ENCODE measurements around the gene MYOC.
"Not testable (repeated sequence)": the region's sequence is repeated elsewhere in the genome, so short reads cannot be mapped to it uniquely, and the experiment has no call there.

The MYOC gene

DNA sequence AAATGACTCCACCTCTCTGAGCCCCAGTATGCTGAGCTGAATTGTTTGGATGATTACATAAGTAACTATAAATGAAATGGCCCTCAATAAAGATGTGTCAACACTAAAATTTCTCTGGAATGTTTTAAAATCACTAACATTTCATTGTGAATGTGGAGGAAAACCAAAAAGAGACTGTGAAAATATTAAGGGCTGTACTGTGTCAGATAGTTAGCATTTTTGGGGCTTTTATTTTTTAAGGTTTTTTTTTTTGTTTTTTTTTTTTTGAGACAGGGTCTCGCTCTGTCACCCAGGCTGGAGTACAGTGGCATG is 6.3 kb downstream of the MYOC start:
- no peak for DNase-seq (ENCODE audit: low spot score)

DNA sequence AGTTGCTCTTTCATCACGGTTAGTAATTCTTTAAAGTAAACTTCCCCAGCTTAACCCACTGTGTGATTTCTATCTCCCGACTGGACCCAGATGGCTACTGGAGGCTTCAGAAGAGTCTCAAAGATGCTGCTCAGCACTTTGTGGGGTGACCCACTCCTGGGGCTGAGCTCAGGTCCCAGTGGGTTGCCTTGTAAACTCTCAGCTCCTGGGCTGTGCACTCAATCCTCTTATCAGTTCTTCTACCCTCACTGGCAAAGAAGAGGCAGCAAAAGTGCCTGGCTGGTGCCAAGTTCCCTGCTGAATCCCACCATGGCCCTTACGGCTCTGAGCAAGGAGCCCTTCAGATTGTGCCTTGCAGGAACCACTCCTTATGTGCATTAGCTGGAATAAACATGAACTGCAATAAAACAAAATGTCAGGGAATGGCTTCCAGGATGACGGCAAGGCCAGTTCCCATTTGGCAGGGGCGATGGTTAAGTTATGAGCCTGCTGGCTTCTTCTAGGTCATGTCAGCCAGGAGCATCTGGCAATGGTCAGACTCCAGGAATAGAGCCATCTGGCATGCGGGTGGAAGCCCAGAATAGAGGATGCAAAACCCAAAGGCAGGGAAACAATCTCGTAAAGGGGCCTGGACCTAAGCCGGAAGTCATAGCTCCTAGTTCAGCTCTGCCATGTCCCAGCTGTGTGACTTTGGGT is 6.8 kb downstream of the MYOC start:
- peak; percentile 59 for DNase-seq (ENCODE audit: low spot score)

DNA sequence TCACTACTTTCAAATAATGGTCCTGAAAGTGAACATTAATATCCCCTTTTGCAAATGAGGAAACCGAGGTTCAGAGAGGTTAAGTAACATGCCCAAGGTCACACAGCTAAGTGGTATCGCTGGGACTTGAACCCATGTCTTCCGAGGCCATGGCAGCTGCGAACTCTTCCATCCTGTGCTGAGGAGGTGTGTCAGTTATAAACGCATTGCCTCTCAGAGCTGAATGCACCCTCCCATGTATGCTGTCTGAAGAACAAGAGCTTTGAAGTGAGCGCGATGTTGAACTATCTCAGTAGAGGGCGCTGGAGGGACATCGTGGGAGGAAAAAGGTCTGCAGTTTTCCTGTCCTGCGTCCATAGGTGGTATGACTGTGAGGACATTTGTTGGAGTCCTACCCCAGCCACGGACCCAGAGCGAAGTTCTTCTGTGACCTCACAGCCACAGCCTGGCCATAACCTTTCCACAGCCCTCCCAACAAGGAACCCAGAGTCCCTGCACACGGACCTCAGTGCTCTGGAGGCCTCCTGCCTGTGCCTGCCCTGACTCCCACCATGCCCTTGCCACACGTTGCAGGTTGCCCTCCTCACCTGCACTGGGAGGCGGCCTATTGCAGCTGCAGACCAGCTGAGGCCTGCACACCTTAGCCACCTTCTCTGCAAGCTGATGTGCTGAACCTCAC is 7.5 kb downstream of the MYOC start:
- DNase-seq (ENCODE audit: low spot score) = peak; percentile 70

DNA sequence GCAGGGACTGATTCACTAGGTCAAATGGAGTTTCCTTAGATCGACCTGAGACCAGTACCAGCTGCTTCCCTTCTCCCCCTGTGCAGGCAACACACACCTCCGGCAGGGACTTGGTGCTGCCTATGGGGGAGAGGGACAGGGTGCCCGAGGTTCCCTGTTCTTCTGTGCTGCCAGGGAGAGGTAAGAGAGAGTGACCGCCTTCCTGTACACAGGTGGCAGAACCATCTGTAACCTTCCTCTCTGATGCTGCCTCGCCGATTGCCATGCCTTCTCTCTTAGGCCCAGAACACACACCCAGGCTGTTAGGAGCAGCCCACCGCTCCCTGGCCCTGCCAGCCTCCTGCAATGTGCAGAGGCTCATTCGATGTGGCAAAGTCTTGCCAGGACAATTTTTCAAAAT is 9.3 kb downstream of the MYOC start:
- no peak for DNase-seq (ENCODE audit: low spot score)

DNA sequence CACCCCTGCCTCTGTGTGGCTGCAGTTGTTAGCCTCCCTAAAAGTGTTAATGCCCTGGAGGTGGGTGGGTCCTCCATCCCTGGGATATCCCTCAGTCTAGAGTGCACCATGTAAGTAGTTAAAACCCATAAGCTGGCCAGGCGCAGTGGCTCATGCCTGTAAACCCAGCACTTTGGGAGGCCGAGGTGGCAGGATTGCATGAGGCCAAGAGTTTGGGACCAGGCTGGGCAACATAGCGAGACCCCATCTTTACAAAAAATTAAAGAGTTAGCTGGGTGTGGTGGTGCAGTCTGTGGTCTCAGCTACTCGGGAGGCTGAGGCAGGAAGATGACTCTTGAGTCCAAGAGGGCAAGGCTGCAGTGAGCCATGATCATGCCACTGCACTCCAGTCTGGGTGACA is 10.3 kb downstream of the MYOC start:
- no peak for DNase-seq (ENCODE audit: low spot score)

DNA sequence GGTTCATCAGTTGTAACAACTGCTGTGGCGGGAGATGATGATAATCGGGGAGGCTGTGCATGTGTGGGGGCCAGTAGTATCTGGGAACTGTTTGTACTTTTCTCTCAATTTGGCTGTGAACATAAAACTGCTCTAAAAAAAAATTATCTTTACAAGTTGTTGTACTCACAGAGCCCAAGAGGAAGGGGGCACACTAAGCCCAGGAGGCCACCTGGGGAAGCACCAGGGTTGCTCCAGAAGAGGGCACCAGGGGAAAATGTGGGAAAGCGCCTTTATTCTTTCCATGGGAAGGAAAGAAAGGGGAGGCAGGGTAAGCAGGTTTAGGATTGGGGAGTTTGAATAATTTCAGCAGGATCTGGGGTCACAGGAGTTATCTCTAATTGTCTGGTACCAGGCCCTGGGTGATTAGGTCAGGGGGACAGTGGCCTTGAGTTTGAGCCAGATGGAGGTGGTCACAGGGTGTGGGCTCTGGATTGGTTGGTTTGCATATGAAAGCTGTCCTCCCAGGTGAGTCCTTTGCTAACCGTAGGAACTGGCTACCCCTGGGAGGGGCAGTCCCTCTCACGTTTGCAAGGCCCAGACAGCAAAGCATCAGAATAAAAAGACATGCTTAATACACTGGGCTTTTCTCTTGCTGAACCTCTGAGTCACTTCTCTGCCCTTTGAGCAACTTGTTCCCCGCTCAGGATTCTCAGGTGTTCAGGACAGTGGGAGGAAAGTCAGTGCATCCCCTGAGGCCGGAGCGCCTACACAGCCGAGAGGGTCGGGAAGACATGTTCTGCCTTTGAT is 11.2 kb downstream of the MYOC start:
- DNase-seq (ENCODE audit: low spot score) = no peak

DNA sequence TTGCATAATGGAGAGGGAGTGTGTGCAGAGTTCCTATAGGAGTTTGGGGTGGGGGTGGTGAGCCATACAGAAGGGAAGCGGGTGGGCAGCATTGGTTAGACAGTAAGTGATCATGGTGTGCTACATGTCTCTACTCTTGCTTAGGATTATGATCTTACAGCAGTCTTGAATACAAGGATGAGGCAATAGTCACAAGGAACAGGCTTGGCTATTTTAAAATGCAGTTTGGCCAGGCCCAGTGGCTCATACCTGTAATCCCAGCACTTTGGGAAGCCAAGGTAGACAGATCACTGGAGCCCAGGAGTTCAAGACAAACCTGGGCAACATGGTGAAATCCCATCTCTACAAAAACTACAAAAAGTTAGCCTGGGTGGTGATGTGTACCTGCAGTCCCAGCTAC is 12.3 kb downstream of the MYOC start:
- no peak for DNase-seq (ENCODE audit: low spot score)

DNA sequence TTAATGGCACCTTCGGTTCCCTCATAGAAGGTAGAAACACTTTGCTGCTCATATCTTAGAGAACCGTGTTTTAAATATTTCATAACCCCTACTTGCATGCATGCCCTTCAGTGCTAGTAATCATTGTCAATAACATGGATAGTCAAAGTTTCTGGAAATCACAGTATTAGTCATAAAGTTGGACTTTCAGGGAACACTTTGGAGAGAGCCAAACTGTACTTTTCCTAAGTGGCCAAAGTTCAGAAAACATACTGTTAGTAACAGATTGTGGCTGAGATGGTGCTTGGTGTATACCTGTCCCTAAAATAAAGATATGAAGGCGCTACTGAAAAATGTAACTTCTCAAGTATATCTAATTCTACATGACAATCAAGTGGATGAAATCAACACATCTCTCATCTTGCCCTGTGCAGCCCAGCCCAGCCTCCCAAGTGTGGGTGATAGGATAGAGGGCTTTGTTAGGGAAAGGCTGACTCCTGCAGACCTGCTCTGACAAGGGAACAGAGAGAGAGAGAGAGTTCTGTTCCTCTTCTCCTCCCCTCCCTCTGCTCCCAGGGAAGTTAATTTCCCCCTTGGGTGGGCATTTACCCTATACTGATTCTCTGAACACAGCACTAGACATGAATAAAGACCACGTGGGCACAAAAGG is 14.4 kb downstream of the MYOC start:
- DNase-seq (ENCODE audit: low spot score) = no peak

DNA sequence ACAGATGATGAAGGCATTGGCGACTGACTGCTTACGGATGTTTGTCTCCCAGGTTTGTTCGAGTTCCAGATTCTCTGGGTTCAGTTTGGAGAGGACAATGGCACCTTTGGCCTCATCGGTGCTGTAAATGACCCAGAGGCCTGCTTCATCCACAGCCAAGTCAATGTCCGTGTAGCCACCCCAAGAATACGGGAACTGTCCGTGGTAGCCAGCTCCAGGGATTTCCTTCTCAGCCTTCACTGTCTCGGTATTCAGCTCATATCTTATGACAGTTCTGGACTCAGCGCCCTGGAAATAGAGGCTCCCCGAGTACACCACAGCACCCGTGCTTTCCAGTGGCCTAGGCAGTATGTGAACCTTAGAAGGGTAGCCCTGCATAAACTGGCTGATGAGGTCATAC is 16.3 kb downstream of the MYOC start:
- no peak for DNase-seq (ENCODE audit: low spot score)

DNA sequence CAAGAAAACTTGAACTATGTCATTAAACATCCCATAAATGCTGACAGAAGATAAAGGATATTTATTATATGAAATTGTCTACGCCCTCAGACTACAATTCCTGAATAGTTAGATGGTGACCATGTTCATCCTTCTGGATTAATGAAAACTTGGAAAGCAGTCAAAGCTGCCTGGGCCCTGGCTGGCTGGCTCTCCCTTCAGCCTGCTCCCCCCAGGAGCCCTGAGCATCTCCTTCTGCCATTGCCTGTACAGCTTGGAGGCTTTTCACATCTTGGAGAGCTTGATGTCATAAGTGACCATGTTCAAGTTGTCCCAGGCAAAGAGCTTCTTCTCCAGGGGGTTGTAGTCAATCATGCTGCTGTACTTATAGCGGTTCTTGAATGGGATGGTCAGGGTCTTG is 16.8 kb downstream of the MYOC start:
- DNase-seq (ENCODE audit: low spot score) = no peak

DNA sequence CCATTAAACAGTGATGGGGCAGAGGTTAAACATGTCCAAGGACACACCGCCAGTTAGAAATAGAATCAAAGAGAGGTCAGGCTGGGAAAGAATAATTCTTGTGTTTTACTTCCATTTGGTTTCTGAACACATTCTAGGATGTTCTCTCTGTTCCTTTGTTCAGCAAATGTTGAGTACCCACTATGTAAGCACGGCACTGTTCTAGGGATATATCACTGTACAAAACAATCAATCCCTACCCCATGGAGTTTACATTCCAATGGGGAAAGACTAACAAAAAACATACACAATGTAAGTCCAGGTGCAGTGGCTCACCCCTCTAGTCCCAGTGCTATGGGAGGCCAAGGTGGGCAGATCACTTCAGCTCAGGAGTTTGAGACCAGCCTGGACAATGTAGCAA is 24.3 kb downstream of the MYOC start:
- no peak for DNase-seq (ENCODE audit: low spot score)

DNA sequence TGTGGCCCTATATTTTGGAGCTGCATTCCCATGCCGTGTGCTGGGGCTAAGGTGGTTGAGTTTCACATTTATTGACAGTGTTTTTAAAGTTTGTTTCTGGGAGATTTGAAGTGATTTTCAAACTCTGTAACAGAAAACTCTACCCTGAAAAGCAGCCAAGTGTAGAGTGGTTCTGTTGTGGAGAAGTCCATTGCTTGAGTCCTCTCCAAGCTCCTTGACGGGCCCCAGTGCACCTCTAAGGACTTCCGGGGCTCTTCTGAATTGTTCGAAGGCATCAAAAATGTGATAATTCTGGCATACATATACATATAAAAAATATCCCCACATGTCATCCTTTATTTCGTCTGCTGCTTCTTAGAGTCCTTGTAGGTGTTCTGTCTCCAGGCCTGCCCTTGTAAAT is 25.5 kb downstream of the MYOC start:
- no peak for DNase-seq (ENCODE audit: low spot score)

DNA sequence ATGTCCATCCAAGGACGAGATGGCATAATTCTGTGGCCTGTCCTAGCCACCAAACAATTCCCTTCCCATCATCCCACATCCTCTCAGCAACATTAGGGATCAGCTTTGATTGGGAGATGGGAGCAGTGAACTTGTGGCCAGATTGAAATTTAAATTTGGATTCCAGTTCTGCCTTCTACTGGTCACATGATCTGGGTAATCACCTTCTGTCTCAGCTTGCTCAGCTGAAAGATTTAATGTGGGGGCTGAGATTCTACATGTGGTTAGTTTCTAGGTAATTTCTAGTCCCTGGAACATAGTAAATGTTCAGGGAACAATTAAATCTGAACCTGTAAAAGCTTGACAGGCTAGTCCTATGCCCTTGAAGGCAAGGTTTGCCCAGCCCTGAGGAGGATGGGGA is 27.3 kb downstream of the MYOC start:
- no peak for DNase-seq (ENCODE audit: low spot score)

DNA sequence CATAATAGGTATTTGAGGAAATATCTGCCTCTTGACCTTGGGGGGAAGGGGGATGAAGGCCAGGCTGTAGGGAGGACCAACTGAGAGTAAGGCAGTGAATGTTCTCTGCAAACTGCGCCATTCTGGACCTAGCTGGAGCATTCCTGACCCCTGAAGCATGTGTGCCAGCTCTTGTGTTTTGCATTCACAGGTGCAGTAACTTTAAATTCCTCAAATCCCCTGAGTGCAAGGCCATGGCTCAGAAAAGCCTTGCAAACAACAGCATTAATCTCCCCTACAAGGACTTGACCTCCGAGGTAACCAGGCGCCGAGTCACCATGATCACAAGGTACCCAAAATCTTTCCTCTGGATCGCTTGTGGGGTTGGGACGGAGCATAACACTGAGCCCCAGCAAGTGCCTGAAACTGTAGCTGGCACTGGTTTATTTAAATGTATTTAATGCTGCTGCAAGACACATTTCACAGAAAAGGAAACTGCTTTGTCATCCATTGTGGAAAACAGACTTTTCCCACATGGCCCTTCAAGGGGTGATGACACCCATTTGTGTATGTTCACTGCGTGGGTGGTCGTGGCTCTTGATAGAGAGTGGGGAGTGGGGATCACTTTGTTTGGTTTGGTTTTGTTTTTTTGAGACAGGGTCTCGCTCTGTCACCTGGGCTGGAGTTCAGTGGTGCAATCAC is 28.7 kb downstream of the MYOC start:
- DNase-seq (ENCODE audit: low spot score) = no peak

DNA sequence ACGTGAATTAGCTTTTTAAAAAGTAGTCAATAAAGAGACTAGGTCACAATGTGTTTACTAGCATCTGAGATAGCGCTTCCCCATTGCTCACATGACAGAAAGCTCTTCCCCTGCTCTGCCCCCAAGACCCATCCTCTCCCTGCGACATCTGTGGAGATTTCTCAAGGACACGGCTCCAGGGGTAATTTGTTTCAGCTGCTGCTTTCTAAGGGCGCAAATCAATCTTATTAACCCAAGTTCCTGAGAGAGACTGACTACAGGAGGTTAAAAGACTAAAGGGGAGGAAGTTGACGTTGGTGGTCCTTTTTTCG is 30.4 kb downstream of the MYOC start, which contains the start of gene MYOCOS:
Gene MYOCOS, plus strand, starts transcription at position 92 of the 311 bp plus-strand sequence. CDS start 1,641 bp downstream, outside the sequence.
- DNase-seq (ENCODE audit: low spot score) = no peak

DNA sequence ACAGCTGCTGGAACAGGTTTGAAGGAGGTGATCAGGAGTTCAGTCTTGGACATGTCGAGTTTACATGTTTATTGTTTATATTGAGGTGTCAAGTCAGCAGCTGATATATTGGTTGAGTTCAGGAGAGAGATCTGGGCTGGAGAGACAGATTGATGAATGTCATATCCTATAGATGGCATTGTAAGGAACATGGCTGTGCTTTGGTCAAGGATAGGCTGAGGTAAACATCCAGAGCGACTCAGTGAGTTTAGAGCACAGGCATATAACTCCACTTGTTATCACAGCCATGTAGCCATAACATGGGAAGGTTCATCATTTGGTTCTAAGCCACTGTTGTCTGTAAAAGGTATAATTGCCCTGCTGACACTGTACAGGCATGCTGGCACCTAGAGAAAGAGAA is 35.9 kb downstream of the MYOC start:
- no peak for DNase-seq (ENCODE audit: low spot score)

DNA sequence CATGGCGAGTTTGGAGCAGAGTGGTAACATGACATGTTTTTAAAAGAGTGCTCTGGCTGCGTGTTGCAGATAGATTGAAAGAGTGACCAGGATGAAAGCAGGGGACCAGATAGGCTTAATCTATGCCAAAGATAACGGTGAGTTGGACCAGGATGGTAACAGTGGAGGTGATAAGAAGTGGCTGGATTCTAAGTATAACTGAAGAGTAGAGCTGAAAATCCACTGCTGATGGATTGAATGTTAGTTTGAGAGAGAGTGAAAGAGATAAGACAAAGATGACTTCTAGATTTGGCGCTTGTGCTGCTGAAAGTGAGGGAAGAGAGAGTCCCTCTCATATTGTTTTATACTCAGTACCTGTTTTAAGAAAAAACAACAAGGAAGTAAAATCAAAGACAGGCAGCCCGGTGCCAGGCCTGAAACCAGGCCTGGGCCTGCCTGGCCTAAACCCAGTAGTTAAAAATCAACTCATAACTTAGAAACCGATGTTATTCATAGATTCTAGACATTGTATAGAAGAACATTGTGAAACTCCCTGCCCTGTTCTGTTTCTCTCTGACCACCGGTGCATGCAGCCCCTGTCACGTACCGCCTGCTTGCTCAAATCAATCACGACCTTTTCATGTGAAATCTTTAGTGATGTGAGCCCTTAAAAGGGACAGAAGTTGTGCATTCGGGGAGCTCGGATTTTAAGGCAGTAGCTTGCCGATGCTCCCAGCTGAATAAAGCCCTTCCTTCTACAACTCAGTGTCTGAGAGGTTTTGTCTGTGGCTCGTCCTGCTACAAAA is 37.2 kb downstream of the MYOC start:
- not testable (repeated sequence) for DNase-seq (ENCODE audit: low spot score)

DNA sequence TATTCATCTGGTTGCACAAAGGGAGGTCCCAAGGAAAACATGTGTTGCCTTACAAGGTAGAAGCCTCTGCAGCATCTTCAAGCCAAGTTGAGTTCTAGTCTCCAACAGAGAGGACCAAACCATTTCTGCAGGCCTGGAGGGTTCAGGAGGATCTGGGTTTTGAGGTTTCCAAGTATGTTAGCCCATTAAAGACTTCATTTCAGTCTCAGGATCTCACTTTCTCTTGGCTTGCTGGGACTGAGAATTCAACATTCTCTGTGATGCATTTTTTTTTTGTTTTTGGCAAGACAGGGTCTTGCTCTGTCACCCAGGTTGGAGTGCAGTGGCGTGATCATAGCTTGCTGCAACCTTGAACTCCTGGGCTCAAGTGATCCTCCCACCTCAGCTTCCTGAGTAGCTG is 39.2 kb downstream of the MYOC start:
- no peak for DNase-seq (ENCODE audit: low spot score)

DNA sequence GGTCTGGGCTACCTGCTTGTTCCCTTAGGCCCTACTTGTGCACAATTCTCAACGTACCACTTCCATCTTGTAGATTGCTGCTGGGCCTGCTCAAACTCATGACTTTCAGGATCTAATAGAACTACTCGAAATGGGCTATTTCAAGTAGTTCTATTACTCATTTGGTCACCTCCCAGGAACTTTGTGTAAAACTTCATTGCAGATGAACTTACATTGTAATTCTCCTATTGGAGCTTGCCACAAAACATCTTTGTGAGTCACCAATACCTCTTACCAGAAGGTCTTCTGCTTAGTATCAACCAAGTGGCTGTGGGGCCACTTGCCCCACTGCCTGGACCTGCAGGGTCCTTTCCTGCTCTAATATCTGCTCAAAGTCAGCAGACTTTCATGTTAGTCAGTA is 41.2 kb downstream of the MYOC start:
- no peak for DNase-seq (ENCODE audit: low spot score)

DNA sequence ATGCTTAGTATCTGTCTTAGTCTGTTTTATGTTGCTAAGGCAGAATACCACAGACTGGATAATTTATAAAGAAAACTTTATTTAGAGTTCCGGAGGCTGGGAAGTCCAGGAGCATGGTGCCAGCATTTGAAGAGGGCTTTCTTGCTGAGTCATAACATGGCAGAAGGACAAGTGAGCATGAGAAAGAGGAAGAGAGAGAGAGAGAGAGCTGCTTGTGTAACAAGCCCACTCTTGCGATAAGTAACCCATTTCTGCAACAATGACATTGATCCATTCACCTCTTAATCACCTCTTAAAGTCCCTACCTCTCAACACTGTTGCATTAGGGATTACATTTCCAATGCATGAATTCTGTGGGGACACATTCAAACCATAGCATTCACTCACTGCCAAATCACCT is 42.1 kb downstream of the MYOC start:
- DNase-seq (ENCODE audit: low spot score) = no peak

DNA sequence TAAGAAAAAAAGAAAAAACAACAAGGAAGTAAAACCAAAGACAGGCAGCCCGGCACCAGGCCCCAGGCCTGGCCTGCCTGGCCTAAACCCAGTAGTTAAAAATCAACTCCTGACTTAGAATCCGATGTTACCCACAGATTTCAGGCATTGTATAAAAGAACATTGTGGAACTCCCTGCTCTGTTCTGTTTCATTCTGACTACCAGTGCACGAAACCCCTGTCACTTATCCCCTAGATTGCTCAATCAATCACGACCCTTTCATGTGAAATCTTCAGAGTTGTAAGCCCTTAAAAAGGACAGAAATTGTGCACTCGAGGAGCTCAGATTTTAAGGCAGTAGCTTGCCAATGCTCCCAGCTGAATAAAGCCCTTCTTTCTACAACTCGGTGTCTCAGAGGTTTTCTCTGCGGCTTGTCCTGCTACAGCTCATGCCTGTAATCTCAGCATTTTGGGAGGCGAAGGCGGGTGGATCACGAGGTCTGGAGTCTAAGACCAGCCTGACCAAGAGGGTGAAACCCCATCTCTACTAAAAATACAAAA is 46.0 kb downstream of the MYOC start:
- DNase-seq (ENCODE audit: low spot score) = peak; percentile 52

Data from globus pallidus (tissue), 1 donor.